ENCODE results near the gene TMEM237.

GRCh38 chr2:201673546-201673945, 30.2 kb upstream of the TMEM237 start:
- TF ChIP-seq MAX (IDR thresholded peaks at IDR 0.05; ENCODE audit: low read depth) (no peak), POLR2AphosphoS5 (IDR thresholded peaks at IDR 0.05; ENCODE audit: low read depth, low read length) (no peak), REST (IDR thresholded peaks at IDR 0.05; ENCODE audit: low read depth, low read length) (no peak), EZH2phosphoT487 (IDR thresholded peaks at IDR 0.05; ENCODE audit: borderline replicate concordance, low read depth) (no peak), CTCF (IDR thresholded peaks at IDR 0.05) (no peak), USF2 (IDR thresholded peaks at IDR 0.05; ENCODE audit: borderline replicate concordance, low read depth, low read length) (no peak), NFIC (IDR thresholded peaks at IDR 0.05; ENCODE audit: borderline replicate concordance) (no peak)

Measured in SK-N-SH (cell line).